ENCODE results near the gene CCDC80.

CCDC80 gene

DNA sequence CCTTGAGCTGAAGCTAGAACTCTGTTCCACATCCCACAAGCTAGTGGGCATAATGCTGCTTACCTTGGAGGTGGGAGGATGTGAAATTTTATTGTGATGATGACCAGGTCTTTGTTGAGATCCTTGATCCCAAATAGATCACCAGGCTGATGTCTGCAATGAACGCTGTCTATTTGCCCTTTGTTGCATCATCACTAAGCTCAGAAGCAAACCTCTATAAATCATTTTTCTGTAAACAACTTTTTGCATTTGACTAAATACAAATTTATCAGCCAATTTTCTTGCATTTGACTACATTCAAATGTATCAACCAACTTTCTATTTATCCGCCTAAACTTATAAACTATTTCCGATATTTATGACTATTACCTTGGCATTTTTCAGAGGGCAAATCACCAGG is 9.7 kb downstream of the CCDC80 start:
- Histone ChIP-seq H3K9ac (no peak overlapping the region), H4K20me1 (ENCODE audit: insufficient read depth) (no peaks in the 10 kb centered on the region), H2AFZ (ENCODE audit: low read depth) (no peak overlapping the region), H3K4me1 (ENCODE audit: low read depth, poor library complexity, severe bottlenecking) (no peaks in the 10 kb centered on the region), H3K27me3 (ENCODE audit: insufficient read depth, low read depth) (no peaks in the 10 kb centered on the region), H3K4me3 (IDR thresholded peaks at IDR 0.05; ENCODE audit: insufficient read depth, low read depth, low read length) (no peak overlapping the region), H3K79me2 (ENCODE audit: insufficient read depth, low read depth) (no peaks in the 10 kb centered on the region), H3K27ac (no peak overlapping the region), H3K4me2 (no peak overlapping the region), H3K36me3 (ENCODE audit: insufficient read depth) (no peaks in the 10 kb centered on the region)
- TF ChIP-seq, protein P1, sequence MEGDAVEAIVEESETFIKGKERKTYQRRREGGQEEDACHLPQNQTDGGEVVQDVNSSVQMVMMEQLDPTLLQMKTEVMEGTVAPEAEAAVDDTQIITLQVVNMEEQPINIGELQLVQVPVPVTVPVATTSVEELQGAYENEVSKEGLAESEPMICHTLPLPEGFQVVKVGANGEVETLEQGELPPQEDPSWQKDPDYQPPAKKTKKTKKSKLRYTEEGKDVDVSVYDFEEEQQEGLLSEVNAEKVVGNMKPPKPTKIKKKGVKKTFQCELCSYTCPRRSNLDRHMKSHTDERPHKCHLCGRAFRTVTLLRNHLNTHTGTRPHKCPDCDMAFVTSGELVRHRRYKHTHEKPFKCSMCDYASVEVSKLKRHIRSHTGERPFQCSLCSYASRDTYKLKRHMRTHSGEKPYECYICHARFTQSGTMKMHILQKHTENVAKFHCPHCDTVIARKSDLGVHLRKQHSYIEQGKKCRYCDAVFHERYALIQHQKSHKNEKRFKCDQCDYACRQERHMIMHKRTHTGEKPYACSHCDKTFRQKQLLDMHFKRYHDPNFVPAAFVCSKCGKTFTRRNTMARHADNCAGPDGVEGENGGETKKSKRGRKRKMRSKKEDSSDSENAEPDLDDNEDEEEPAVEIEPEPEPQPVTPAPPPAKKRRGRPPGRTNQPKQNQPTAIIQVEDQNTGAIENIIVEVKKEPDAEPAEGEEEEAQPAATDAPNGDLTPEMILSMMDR (conservative IDR thresholded peaks at IDR 0.05; ENCODE audit: low read depth, low read length) = no peak

DNA sequence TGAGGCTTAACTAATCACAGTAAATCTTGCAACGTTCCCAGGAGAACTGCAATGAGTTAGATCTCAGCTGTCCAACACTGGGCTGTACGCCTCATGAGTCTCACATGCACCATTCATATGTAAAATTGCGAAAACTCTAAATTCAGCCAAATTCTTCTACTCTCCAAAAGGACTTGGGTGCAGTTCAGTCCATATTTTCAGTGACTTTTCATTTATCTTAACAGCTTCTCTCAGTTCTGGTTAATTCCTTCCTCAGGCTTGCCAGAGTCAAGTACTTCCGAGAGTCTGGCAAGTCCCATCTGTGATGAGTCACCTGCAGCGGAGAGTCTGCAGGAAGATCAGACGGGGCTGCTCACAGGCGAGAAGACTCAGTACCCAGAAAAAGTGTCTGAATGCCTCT is 11.5 kb downstream of the CCDC80 start:
- Histone ChIP-seq H3K36me3 (ENCODE audit: insufficient read depth) (no peaks in the 10 kb centered on the region), H3K27me3 (ENCODE audit: insufficient read depth, low read depth) (no peaks in the 10 kb centered on the region), H3K4me1 (ENCODE audit: low read depth, poor library complexity, severe bottlenecking) (no peaks in the 10 kb centered on the region), H3K27ac (no peak overlapping the region), H3K4me3 (IDR thresholded peaks at IDR 0.05; ENCODE audit: insufficient read depth, low read depth, low read length) (no peak overlapping the region), H3K4me2 (no peak overlapping the region), H2AFZ (ENCODE audit: low read depth) (no peak overlapping the region), H3K9ac (no peak overlapping the region), H3K79me2 (ENCODE audit: insufficient read depth, low read depth) (no peaks in the 10 kb centered on the region), H4K20me1 (ENCODE audit: insufficient read depth) (no peaks in the 10 kb centered on the region)
- TF ChIP-seq, protein P1 (conservative IDR thresholded peaks at IDR 0.05; ENCODE audit: low read depth, low read length) = no peak

DNA sequence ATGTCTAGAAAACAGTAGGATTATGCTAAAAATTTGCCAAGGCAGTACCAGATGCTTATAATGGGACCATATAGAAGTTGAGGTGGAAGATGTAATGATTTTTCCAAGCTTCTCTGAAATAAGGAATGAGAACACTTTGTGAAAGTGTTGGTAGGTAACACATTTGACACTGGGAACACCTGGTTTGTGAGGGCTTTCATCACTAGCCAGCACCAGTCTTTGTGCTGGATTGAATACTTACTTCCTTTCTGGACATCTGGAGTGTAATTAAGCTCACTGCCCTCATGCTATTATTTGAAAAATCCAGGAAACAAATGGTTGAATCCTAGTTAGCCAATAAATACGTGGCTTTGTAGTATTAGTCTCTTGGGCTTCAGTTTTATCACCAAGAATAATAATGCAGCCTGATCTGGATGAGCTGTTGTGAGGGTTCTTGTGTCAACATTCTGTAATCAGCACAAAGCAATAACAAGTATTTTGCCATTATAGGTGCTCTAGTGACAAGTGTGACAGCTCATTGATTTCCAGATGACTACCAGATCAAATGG is 12.9 kb downstream of the CCDC80 start:
- Histone ChIP-seq H4K20me1 (ENCODE audit: insufficient read depth) (no peaks in the 10 kb centered on the region), H3K9ac (no peak overlapping the region), H3K27me3 (ENCODE audit: insufficient read depth, low read depth) (no peaks in the 10 kb centered on the region), H3K36me3 (ENCODE audit: insufficient read depth) (no peaks in the 10 kb centered on the region), H3K4me1 (ENCODE audit: low read depth, poor library complexity, severe bottlenecking) (no peaks in the 10 kb centered on the region), H3K79me2 (ENCODE audit: insufficient read depth, low read depth) (no peaks in the 10 kb centered on the region), H3K4me2 (no peak overlapping the region), H3K27ac (no peak overlapping the region), H3K4me3 (IDR thresholded peaks at IDR 0.05; ENCODE audit: insufficient read depth, low read depth, low read length) (no peak overlapping the region), H2AFZ (ENCODE audit: low read depth) (no peak overlapping the region)
- TF ChIP-seq, protein P1 (conservative IDR thresholded peaks at IDR 0.05; ENCODE audit: low read depth, low read length) = no peak

DNA sequence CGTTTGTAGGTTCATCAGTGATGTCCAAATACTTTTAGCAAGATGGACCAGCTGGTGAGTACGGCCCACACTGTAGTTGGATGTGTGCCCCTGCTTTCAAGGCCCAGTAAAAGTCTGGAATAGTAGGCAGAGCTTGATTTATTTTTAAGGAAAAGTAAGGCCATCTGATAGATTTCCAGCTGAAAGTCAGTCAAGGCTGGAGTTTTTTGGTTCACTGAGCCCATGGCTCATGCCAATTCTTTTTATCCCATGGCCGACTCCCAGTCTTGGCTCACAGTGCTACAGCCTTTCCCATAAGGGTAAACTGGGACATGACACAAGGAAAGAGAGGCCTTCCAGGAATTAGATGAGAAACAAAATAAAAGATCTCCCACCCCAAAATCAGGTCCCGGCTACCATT is 13.5 kb downstream of the CCDC80 start:
- H3K36me3 ChIP-seq (ENCODE audit: insufficient read depth) = no peaks in the 10 kb centered on the region
- H3K4me1 ChIP-seq (ENCODE audit: low read depth, poor library complexity, severe bottlenecking) = no peaks in the 10 kb centered on the region
- H3K27ac ChIP-seq = no peak overlapping the region
- H3K27me3 ChIP-seq (ENCODE audit: insufficient read depth, low read depth) = no peaks in the 10 kb centered on the region
- H3K4me2 ChIP-seq = no peak overlapping the region
- no peaks in the 10 kb centered on the region for H3K79me2 ChIP-seq (ENCODE audit: insufficient read depth, low read depth)
- no peak overlapping the region for H3K9ac ChIP-seq
- H3K4me3 ChIP-seq (IDR thresholded peaks at IDR 0.05; ENCODE audit: insufficient read depth, low read depth, low read length) = no peak overlapping the region
- H4K20me1 ChIP-seq (ENCODE audit: insufficient read depth) = no peaks in the 10 kb centered on the region
- no peak overlapping the region for H2AFZ ChIP-seq (ENCODE audit: low read depth)
- TF ChIP-seq, protein P1 (conservative IDR thresholded peaks at IDR 0.05; ENCODE audit: low read depth, low read length) = no peak
